Measurements from ENCODE around the gene STX2. TPM values are rescaled to one million over a fixed set of nuclear protein-coding genes. Genes with fewer than 3 reads are reported as not detected.
"Not testable (repeated sequence)": the region's sequence is repeated elsewhere in the genome, so short reads cannot be mapped to it uniquely, and the experiment has no call there.

The STX2 gene
- 17.9 TPM for polyA plus RNA-seq (ENCODE audit: insufficient read length)

DNA sequence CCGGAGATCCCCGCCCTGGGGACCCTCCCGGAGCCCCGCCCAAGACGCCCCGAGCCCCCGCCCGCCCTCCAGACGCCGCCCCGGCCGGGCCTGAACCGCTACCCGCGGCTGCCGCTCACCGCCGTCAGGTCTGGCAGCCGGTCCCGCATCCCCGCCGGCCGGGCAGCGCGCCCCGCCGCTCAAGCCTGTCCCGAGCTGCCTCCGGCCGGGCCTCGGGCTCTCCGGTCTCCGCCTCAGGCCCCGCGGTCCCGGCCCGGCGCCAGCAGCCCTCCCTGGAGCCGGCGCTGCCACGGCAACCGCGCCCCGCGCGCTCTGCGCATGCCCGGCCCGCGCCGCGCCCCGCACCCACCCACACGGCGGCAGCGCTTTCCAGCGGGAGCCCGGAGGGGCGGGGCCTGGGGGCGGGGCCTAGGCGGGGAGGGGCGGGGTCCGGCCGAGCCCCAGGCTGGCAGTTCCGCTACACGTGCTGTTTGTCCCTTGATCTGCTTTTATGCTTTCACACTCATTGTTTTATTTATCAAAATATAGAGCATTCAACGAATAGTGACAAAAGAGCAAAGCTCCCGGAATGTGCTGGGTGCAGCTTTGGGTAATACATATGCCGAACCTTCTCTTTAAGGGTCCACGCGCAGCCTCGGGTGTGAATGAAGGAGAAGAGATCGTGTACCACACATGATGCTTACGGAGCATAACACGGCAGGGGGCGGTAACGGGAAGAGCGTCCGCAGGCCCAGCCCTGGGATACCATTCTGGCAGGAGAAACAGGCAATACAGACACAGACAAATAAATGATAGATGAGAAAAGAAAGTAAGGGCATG, at the start of gene STX2:
STX2 (minus strand) TSS at position 300 of the 819 bp plus-strand sequence; CDS start at position 149, 151 bp downstream.
- DNase-seq, result peak; percentile 90

DNA sequence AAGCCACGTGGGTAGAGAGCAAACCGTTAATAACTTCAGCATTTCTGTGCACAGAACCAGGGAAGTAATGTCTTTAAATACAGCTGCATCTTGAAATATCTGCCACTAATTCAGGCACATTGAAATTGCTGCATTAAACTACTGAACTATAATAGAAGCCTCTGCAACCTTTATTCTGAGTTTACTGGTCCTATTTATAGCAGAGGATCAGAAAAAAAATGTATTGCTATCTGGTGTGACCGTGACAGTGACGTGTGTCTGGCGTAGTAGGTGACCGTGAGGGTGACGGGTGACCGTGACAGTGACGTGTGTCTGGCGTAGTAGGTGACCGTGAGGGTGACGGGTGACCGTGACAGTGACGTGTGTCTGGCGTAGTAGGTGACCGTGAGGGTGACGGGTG, 48.1 kb upstream of the STX2 start:
- DNase-seq, result not testable (repeated sequence)

- no peak for DNase-seq
These were observed 42.5 kb upstream of the STX2 start for GRCh38 chr12:130881548-130881947.

DNA sequence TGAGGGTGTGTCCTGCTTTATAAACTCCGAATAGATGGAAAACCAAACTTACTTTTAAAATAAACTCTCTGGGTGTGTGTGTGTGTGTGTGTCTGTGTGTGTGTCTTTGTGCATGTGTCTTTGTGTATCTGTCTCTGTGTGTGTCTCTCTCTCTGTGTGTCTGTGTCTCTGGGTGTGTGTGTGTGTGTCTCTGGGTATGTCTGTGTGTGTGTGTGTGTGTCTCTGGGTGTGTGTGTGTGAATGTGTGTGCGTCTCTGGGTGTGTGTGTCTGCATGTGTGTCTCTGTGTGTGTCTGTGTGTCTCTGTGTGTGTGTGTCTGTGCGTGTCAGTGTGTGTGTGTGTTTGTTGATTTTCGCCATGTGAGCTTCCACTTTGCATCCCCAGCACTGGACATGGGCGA, 42.0 kb upstream of the STX2 start:
- no peak for DNase-seq

DNA sequence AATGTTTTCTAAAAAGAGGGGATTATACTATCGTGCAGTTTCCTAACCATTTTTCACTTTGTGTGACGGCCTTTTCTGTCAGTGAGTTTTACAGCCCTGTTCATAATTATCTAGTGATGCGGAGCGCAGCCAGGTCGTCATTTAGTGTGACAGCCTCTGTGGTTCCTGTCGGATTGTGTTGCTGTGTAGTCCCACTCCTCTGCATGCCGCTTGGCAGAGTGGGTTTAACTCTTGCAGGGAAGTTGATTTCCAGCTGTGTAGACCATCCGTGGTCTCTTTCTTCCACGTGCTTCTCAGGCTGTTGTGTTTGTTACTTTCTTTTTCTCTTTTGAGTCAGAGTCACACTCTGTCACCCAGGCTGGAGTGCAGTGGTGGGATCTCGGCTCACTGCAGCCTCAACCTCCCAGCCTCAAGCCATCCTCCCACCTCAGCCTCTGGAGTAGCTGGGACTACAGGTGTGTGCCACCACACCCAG, 41.4 kb upstream of the STX2 start:
- no peak for DNase-seq

DNA sequence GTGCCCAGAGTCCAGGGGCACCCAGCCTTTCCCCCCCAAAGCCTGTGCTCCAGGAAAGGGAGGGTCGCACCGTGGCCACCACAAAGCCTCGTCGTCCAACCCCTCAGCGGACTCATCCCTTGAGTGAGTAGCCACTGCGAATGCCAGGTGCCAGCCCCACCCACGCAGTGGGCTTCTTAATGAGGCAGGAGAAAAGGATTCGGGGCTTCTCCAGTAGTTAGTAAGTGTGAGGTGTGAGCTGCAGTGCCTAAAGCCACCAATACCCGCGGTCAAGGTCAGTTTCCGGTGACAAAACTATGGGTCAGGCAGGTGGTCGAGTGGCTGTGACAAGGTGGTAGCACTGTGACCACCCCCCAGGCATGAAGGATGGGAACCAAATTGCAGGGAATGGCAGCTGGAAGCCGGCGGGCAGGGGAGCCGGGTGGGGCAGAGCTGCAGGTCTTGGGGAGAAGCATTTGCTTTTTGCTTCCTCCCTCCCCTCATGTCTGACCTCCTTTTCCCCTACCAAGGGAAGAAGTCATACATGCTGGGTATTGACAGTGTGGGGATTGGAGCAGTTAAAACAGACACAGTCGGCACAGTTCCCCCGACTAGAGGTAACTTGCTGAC, 40.8 kb upstream of the STX2 start:
- DNase-seq, result no peak

DNA sequence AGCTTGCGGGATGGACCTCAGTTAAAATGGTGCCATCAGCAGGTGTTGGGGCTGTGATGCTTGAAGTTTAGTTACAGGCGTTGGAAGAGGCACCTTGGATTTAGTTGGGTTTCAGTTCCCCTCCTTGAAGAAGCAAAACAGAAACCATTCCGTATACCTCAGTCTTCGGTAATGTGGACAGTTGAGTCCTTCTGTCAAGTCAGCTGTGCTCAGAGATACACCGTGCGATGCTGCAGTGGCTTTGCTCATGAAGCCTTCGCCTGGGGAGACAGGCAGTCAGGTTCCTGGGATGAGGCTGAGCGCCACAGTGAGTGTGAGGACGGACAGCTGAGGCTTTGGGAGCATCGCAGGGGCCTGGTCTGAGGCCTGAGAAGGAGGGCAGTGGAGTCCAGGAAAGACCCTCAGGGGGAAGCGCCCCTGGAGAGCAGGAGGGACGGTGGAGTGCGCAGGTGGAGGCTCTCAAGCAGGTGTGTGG, 40.2 kb upstream of the STX2 start:
- DNase-seq, result no peak

DNA sequence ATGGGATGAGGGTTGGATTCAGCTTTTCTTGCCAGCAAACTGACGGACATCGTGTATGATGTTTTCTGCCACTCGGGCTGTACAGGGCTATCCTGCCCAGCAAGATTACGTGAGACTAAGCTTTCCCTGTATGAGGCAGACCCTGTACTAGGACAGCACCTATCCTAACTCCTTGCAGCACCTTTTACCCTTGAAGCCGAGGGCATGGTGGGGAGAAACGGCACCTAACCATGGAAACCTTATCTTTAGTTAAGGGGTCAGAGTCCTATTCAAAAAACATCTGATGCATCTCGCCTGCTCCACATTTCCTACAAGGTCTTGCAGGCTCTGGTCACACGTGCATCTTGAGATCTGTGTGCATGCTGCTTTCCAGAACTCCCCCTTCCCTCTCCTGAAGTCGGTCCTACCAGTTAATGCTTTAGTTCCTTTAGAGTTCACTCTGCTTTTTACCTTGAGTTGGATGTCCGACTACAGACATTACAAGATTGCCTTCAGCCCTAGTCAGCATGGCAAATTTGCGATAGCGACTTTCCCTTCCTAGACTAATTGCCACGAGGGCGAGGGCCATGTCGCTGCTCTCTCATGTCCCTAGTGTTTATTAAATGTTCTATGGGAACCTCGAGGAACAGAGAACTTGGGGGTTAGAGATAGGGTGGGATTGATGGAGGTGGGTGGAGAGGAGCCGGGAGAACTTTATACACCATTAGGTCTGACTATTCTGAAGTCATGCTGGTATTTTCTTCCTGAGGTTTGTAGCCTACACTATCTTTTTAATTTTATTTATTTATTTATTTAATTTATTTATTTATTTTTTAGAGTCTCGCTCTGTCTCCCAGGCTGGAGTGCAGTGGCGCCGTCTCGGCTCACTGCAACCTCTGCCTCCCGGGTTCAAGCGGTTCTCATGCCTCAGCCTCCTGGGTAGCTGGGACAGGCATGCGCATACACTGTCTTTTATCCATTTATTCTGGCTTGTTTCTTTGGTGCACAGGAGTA, 39.4 kb upstream of the STX2 start:
- DNase-seq, result no peak

- DNase-seq, result no peak
These were observed 38.3 kb upstream of the STX2 start for GRCh38 chr12:130877333-130877732.

DNA sequence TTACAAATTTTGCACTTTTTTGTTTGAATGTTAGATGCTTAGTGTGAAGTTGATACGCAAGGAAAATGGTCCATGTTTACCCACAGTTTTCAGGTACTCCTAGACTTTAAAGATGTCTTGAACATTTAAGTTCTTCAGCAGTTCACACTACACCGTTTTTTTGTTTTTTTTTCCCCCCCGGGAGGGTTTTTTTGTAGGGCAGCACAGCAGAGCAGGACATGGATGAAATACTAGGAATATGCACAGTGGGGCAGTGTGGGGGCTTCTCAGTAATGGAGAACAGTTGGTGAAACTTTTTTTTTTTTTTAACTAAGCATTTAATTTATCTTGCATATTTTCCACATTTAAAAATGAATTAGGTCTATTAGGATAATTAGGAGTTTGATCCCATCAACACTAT, 37.7 kb upstream of the STX2 start:
- DNase-seq, result no peak

- DNase-seq, result no peak
These were observed 37.2 kb upstream of the STX2 start for GRCh38 chr12:130876297-130876696.

DNA sequence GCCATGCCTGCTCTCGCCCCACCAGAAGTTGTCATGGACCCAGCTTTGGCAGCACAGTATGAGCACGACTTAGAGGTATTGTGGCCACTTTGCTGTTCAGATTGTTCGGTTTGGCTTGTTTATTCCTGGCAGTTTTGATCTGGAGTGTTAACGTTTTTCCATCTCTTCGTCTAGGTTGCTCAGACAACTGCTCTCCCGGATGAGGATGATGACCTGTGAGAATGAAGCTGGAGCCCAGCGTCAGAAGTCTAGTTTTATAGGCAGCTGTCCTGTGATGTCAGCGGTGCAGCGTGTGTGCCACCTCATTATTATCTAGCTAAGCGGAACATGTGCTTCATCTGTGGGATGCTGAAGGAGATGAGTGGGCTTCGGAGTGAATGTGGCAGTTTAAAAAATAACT, 36.7 kb upstream of the STX2 start:
- DNase-seq, result not testable (repeated sequence)

- no peak for DNase-seq
These were observed 36.1 kb upstream of the STX2 start for GRCh38 chr12:130875193-130875592.

- DNase-seq, result no peak
These were observed 35.6 kb upstream of the STX2 start for GRCh38 chr12:130874696-130875095.

- DNase-seq, result no peak
These were observed 34.8 kb upstream of the STX2 start for GRCh38 chr12:130873825-130874224.

DNA sequence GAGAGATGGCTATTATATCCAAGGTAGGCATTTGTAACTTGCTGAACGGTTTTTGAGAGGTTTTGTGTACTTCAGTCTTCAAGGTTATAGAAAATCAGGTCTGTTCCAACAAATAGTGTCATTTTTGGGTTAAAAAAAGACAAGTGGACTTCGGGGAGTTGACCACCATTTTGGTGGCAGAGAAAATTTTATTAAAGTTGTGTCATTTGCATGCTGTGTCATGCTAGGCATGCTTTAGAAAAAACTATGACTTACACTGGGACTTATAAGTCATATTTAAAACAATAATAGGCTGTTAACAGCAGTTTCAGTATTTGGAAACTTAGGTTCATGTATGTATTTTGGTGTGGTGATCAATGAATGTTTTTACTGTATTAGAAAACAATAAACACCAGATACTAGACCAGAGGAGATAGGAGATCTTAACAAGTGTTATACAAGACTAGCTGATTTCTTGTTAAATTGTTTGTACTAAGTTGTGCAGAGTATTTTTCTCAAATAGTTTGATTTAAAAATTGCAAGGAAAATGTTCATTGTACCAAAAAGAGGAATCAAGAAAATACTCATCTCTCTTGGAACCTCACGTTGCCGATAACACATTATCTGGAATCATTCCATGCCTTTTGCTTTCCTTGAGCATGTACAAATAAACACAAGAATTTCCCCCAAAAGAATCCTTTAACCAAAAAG, 34.2 kb upstream of the STX2 start:
- no peak for DNase-seq

- peak; percentile 36 for DNase-seq
These were observed 33.4 kb upstream of the STX2 start for GRCh38 chr12:130872179-130873096.

GRCh38 chr12:130871286-130872178, 32.5 kb upstream of the STX2 start, which contains the start of gene RAN:
Gene RAN (plus strand): TSS chr12:130872066. CDS start chr12:130872594, 528 bp downstream.
- DNase-seq, result peak; percentile 96

- DNase-seq, result peak; percentile 20
These were observed 31.6 kb upstream of the STX2 start for GRCh38 chr12:130870442-130871285.
